Measurements from ENCODE around the gene TMEM121B. TPM values are rescaled to one million over a fixed set of nuclear protein-coding genes. Genes with fewer than 3 reads are reported as not detected.

The TMEM121B gene
- total RNA-seq, 1 donor, result not detected

- TF ChIP-seq, protein P1, sequence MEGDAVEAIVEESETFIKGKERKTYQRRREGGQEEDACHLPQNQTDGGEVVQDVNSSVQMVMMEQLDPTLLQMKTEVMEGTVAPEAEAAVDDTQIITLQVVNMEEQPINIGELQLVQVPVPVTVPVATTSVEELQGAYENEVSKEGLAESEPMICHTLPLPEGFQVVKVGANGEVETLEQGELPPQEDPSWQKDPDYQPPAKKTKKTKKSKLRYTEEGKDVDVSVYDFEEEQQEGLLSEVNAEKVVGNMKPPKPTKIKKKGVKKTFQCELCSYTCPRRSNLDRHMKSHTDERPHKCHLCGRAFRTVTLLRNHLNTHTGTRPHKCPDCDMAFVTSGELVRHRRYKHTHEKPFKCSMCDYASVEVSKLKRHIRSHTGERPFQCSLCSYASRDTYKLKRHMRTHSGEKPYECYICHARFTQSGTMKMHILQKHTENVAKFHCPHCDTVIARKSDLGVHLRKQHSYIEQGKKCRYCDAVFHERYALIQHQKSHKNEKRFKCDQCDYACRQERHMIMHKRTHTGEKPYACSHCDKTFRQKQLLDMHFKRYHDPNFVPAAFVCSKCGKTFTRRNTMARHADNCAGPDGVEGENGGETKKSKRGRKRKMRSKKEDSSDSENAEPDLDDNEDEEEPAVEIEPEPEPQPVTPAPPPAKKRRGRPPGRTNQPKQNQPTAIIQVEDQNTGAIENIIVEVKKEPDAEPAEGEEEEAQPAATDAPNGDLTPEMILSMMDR (IDR thresholded peaks at IDR 0.05; ENCODE audit: extremely low read depth, low read depth, low read length), result no peak
- Histone ChIP-seq H3K27ac (ENCODE audit: low read depth, low read length) (no peak overlapping the region), H3K9me3 (ENCODE audit: low read depth, low read length) (no peaks in the 10 kb centered on the region), H4K20me1 (ENCODE audit: insufficient read depth, low read length) (peaks cover 4% of the 10 kb centered on the region), H3K4me3 (ENCODE audit: insufficient read depth, low read length) (no peak overlapping the region), H3K4me1 (ENCODE audit: insufficient read depth, low read length) (no peaks in the 10 kb centered on the region), H3K27me3 (ENCODE audit: insufficient read depth, low read length) (peaks cover 4% of the 10 kb centered on the region), H3K36me3 (ENCODE audit: insufficient read depth, low read length) (no peaks in the 10 kb centered on the region), H3K79me2 (ENCODE audit: insufficient read depth, low read length) (no peaks in the 10 kb centered on the region), H3K4me2 (ENCODE audit: insufficient read depth, low read length) (no peak overlapping the region), H2AFZ (ENCODE audit: low read length) (no peak overlapping the region)
- DNase-seq (ENCODE audit: insufficient read length, low spot score, missing footprints), result peak; percentile 49
Measured at GRCh38 chr22:17112491-17113042, 8.6 kb downstream of the TMEM121B start.

DNA sequence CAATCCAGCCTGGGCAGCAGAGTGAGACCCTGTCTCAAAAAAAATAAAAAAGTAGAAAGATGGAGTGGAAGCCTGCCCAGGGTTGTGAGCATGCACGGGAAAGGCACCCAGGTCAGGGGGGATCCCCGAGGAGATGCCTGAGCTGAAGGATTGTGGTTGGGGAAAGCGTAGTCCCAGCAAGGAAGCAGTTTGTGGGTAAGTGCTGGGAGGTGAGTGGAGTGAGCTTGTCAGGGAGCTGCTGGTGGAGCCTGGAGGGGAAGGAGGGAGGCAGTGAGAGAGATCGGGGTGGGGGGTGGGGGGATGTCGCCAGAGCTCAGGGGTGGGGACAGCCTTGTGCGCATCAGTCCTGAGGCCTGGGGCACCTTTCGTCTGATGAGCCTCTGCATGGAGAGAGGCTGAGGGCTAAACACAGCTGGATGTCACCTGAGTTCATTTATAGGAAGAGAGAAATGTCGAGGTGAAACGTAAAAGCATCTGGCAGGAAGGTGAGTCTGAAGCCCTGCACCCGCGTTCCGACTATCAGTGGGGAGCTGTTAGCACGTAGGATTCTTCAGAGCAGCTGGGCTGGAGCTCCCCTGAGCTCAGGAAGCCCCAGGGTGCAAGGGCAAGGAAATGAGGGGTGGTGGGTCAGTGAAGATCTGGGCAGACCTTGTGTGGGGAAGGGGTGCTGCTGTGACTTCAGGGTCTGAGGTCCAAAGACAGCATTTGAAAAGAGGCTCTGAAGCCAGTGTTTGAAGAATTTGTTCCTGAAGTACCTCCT, 10.2 kb downstream of the TMEM121B start:
- H3K27me3 ChIP-seq (ENCODE audit: insufficient read depth, low read length), result no peaks in the 10 kb centered on the region
- no peak overlapping the region for H3K27ac ChIP-seq (ENCODE audit: low read depth, low read length)
- H2AFZ ChIP-seq (ENCODE audit: low read length), result no peak overlapping the region
- no peaks in the 10 kb centered on the region for H3K36me3 ChIP-seq (ENCODE audit: insufficient read depth, low read length)
- H4K20me1 ChIP-seq (ENCODE audit: insufficient read depth, low read length), result peaks cover 4% of the 10 kb centered on the region
- H3K4me2 ChIP-seq (ENCODE audit: insufficient read depth, low read length), result no peak overlapping the region
- no peaks in the 10 kb centered on the region for H3K4me1 ChIP-seq (ENCODE audit: insufficient read depth, low read length)
- no peaks in the 10 kb centered on the region for H3K79me2 ChIP-seq (ENCODE audit: insufficient read depth, low read length)
- H3K9me3 ChIP-seq (ENCODE audit: low read depth, low read length), result no peaks in the 10 kb centered on the region
- H3K4me3 ChIP-seq (ENCODE audit: insufficient read depth, low read length), result no peak overlapping the region
- DNase-seq (ENCODE audit: insufficient read length, low spot score, missing footprints), result peak; percentile 58
- TF ChIP-seq, protein P1 (IDR thresholded peaks at IDR 0.05; ENCODE audit: extremely low read depth, low read depth, low read length), result no peak

- no peak for DNase-seq (ENCODE audit: insufficient read length, low spot score, missing footprints)
- peaks cover 4% of the 10 kb centered on the region for H4K20me1 ChIP-seq (ENCODE audit: insufficient read depth, low read length)
- no peaks in the 10 kb centered on the region for H3K4me1 ChIP-seq (ENCODE audit: insufficient read depth, low read length)
Measured at GRCh38 chr22:17109976-17110375, 11.2 kb downstream of the TMEM121B start.

More at GRCh38 chr22:17109976-17110375, 11.2 kb downstream of the TMEM121B start:
- Histone ChIP-seq H2AFZ (ENCODE audit: low read length) (no peak overlapping the region), H3K36me3 (ENCODE audit: insufficient read depth, low read length) (peaks cover 2% of the 10 kb centered on the region), H3K4me3 (ENCODE audit: insufficient read depth, low read length) (no peak overlapping the region), H3K9me3 (ENCODE audit: low read depth, low read length) (no peaks in the 10 kb centered on the region), H3K4me2 (ENCODE audit: insufficient read depth, low read length) (no peak overlapping the region), H3K79me2 (ENCODE audit: insufficient read depth, low read length) (no peaks in the 10 kb centered on the region), H3K27ac (ENCODE audit: low read depth, low read length) (no peak overlapping the region), H3K27me3 (ENCODE audit: insufficient read depth, low read length) (no peaks in the 10 kb centered on the region)
- TF ChIP-seq, protein P1 (IDR thresholded peaks at IDR 0.05; ENCODE audit: extremely low read depth, low read depth, low read length), result no peak

Measured in osteoblast (primary cell).